ENCODE measurements around the gene VAT1L. TPM values are rescaled to one million over a fixed set of nuclear protein-coding genes. Genes with fewer than 3 reads are reported as not detected.

VAT1L gene
- total and polyA plus RNA-seq, 2 experiments from 2014 or later, result 6.2 TPM

GRCh38 chr16:77812856-77813500 is 24.6 kb downstream of the VAT1L start:
- Histone ChIP-seq H3K27me3 (replicated peaks; ENCODE audit: insufficient read depth) (no peaks in the 10 kb centered on the region), H3K36me3 (ENCODE audit: low read depth) (no peaks in the 10 kb centered on the region), H3F3A (ENCODE audit: insufficient read depth) (no peaks in the 10 kb centered on the region), H3K4me1 (ENCODE audit: insufficient read depth) (peaks cover 20% of the 10 kb centered on the region), H4K20me1 (ENCODE audit: insufficient read depth) (no peaks in the 10 kb centered on the region), H3K9me2 (ENCODE audit: insufficient read depth) (no peaks in the 10 kb centered on the region), H3K4me2 (ENCODE audit: unreplicated experiment) (peak overlapping the region; percentile 40), H3K79me2 (ENCODE audit: insufficient read depth) (no peaks in the 10 kb centered on the region), H3K9me3 (ENCODE audit: low read depth) (no peaks in the 10 kb centered on the region), H3K4me3 (no peak overlapping the region), H3K27ac (no peak overlapping the region), H3K9ac (no peak overlapping the region), H2AFZ (no peak overlapping the region)
- TF ChIP-seq EZH2phosphoT487 (IDR thresholded peaks at IDR 0.05; ENCODE audit: insufficient read depth, low read depth) (no peak), EZH2 (IDR thresholded peaks at IDR 0.05; ENCODE audit: insufficient read depth, poor library complexity, severe bottlenecking) (no peak)
- peak; percentile 60 for DNase-seq
- 74 to 83% methylated on average over 2 of the region's 2 CpGs for WGBS, 2 experiments (ENCODE audit: low coverage in 1 of 2, low lambda C conversion rate in 2 of 2, missing lambda C conversion rate in 2 of 2)
- in situ Hi-C loops (cut with MboI), result no loop called here

GRCh38 chr16:77816293-77816692 is 27.9 kb downstream of the VAT1L start:
- no peaks in the 10 kb centered on the region for H4K20me1 ChIP-seq (ENCODE audit: insufficient read depth)
- no peaks in the 10 kb centered on the region for H3K9me3 ChIP-seq (ENCODE audit: low read depth)
- TF ChIP-seq EZH2 (IDR thresholded peaks at IDR 0.05; ENCODE audit: insufficient read depth, poor library complexity, severe bottlenecking), result no peak
- TF ChIP-seq EZH2phosphoT487 (IDR thresholded peaks at IDR 0.05; ENCODE audit: insufficient read depth, low read depth), result no peak
- H3K27me3 ChIP-seq (replicated peaks; ENCODE audit: insufficient read depth), result no peaks in the 10 kb centered on the region
- no peaks in the 10 kb centered on the region for H3F3A ChIP-seq (ENCODE audit: insufficient read depth)
- no peaks in the 10 kb centered on the region for H3K79me2 ChIP-seq (ENCODE audit: insufficient read depth)
- H2AFZ ChIP-seq, result no peak overlapping the region
- in situ Hi-C loops (cut with MboI), result no loop called here
- no peak overlapping the region for H3K9ac ChIP-seq
- DNase-seq, result peak; percentile 10
- no peak overlapping the region for H3K27ac ChIP-seq
- H3K4me3 ChIP-seq, result no peak overlapping the region
- no peak overlapping the region for H3K4me2 ChIP-seq (ENCODE audit: unreplicated experiment)
- no peaks in the 10 kb centered on the region for H3K36me3 ChIP-seq (ENCODE audit: low read depth)
- H3K9me2 ChIP-seq (ENCODE audit: insufficient read depth), result no peaks in the 10 kb centered on the region
- peaks cover 20% of the 10 kb centered on the region for H3K4me1 ChIP-seq (ENCODE audit: insufficient read depth)

DNA sequence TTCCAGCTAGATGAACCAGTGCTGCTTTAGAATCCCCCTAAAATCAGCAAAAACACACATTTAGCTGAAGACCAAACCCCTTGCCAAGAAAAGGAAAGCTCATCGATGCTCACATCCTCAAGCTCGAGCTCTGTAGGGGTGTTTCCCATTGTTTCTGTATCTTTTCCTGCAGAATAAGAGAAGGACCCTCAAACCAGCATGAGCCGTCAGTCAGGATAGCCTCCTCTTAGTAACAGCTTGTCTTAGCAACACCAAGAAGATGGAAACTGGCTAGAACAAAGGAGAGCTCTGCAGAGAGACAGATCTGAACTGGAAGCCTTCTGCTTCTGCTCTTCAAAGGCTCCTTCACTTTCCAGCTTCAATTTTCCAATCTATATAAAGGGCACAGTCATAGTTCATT is 32.0 kb downstream of the VAT1L start:
- Histone ChIP-seq H2AFZ (no peak overlapping the region), H3F3A (ENCODE audit: insufficient read depth) (no peaks in the 10 kb centered on the region), H3K36me3 (ENCODE audit: low read depth) (no peaks in the 10 kb centered on the region), H3K4me1 (ENCODE audit: insufficient read depth) (0 out of 2 replicates have a peak, but pooled peaks cover 9% of the 10 kb centered on the region), H3K9ac (no peak overlapping the region), H3K4me3 (no peak overlapping the region), H3K27me3 (replicated peaks; ENCODE audit: insufficient read depth) (no peaks in the 10 kb centered on the region), H3K27ac (no peak overlapping the region), H3K9me3 (ENCODE audit: low read depth) (no peaks in the 10 kb centered on the region), H4K20me1 (ENCODE audit: insufficient read depth) (no peaks in the 10 kb centered on the region), H3K79me2 (ENCODE audit: insufficient read depth) (no peaks in the 10 kb centered on the region), H3K4me2 (ENCODE audit: unreplicated experiment) (no peak overlapping the region), H3K9me2 (ENCODE audit: insufficient read depth) (no peaks in the 10 kb centered on the region)
- in situ Hi-C loops (cut with MboI), result no loop called here
- 46 to 48% methylated on average over 3 of the region's 3 CpGs for WGBS, 2 experiments (ENCODE audit: low coverage in 1 of 2, low lambda C conversion rate in 2 of 2, missing lambda C conversion rate in 2 of 2)
- DNase-seq, result no peak
- TF ChIP-seq EZH2 (IDR thresholded peaks at IDR 0.05; ENCODE audit: insufficient read depth, poor library complexity, severe bottlenecking) (no peak), EZH2phosphoT487 (IDR thresholded peaks at IDR 0.05; ENCODE audit: insufficient read depth, low read depth) (no peak)

- Histone ChIP-seq H3K36me3 (ENCODE audit: low read depth) (no peaks in the 10 kb centered on the region), H2AFZ (no peak overlapping the region), H3K9me3 (ENCODE audit: low read depth) (no peaks in the 10 kb centered on the region), H3K4me3 (no peak overlapping the region), H3F3A (ENCODE audit: insufficient read depth) (no peaks in the 10 kb centered on the region), H3K79me2 (ENCODE audit: insufficient read depth) (no peaks in the 10 kb centered on the region), H3K9me2 (ENCODE audit: insufficient read depth) (no peaks in the 10 kb centered on the region), H3K9ac (no peak overlapping the region), H3K27me3 (replicated peaks; ENCODE audit: insufficient read depth) (no peaks in the 10 kb centered on the region), H4K20me1 (ENCODE audit: insufficient read depth) (no peaks in the 10 kb centered on the region), H3K4me2 (ENCODE audit: unreplicated experiment) (no peak overlapping the region), H3K4me1 (ENCODE audit: insufficient read depth) (no peaks in the 10 kb centered on the region), H3K27ac (no peak overlapping the region)
- no peak for DNase-seq
- TF ChIP-seq EZH2phosphoT487 (IDR thresholded peaks at IDR 0.05; ENCODE audit: insufficient read depth, low read depth), result no peak
- TF ChIP-seq EZH2 (IDR thresholded peaks at IDR 0.05; ENCODE audit: insufficient read depth, poor library complexity, severe bottlenecking), result no peak
- WGBS, 2 experiments (ENCODE audit: low coverage in 1 of 2, low lambda C conversion rate in 2 of 2, missing lambda C conversion rate in 2 of 2), result 70 to 84% methylated on average over 5 of the region's 5 CpGs
- in situ Hi-C loops (cut with MboI), result no loop called here
Measured at GRCh38 chr16:77822661-77823060, 34.3 kb downstream of the VAT1L start.

DNA sequence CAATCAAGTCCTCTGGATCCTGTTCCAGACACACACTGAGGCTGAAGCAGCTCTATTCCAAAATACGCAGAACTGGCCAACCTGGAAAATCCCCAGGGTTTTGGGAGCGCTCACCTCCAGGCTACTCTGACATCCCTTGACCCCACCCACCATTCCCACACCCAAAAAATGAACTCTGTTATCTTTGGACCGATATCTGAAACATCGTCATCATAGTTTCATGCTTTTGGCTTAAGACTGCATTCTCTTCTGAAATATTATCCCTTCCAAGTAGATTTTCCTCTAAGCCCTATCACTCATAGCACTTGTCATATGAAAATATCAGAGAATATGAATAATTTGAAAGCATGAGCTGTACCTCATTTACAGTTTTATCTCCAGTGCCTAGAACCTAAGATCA is 34.7 kb downstream of the VAT1L start:
- H3K4me2 ChIP-seq (ENCODE audit: unreplicated experiment), result no peak overlapping the region
- WGBS, 2 experiments (ENCODE audit: low coverage in 1 of 2, low lambda C conversion rate in 2 of 2, missing lambda C conversion rate in 2 of 2), result 68 to 80% methylated on average over 4 of the region's 4 CpGs
- no peaks in the 10 kb centered on the region for H3K36me3 ChIP-seq (ENCODE audit: low read depth)
- no peaks in the 10 kb centered on the region for H4K20me1 ChIP-seq (ENCODE audit: insufficient read depth)
- H3K9ac ChIP-seq, result no peak overlapping the region
- no peaks in the 10 kb centered on the region for H3K4me1 ChIP-seq (ENCODE audit: insufficient read depth)
- no peaks in the 10 kb centered on the region for H3K9me2 ChIP-seq (ENCODE audit: insufficient read depth)
- no peaks in the 10 kb centered on the region for H3K79me2 ChIP-seq (ENCODE audit: insufficient read depth)
- H3K27ac ChIP-seq, result no peak overlapping the region
- no peaks in the 10 kb centered on the region for H3K9me3 ChIP-seq (ENCODE audit: low read depth)
- H3F3A ChIP-seq (ENCODE audit: insufficient read depth), result no peaks in the 10 kb centered on the region
- TF ChIP-seq EZH2phosphoT487 (IDR thresholded peaks at IDR 0.05; ENCODE audit: insufficient read depth, low read depth) (no peak), EZH2 (IDR thresholded peaks at IDR 0.05; ENCODE audit: insufficient read depth, poor library complexity, severe bottlenecking) (no peak)
- H3K27me3 ChIP-seq (replicated peaks; ENCODE audit: insufficient read depth), result no peaks in the 10 kb centered on the region
- in situ Hi-C loops (cut with MboI), result no loop called here
- H2AFZ ChIP-seq, result no peak overlapping the region
- no peak overlapping the region for H3K4me3 ChIP-seq
- no peak for DNase-seq
